DOHH2 (cell line): ENCODE measurements around the gene APLP2.

Experiments
- H3F3A ChIP-seq: fragments of 200-600 bp; sonication (generic), shearing (Covaris generic); 2 replicates; pipeline ENCODE4 v1.6.0; 2016; ENCODE audit warnings: antibody characterized with exemption, mild to moderate bottlenecking; ENCODE audit not compliant: control insufficient read depth, insufficient read depth
- H3K27ac ChIP-seq: fragments of 200-600 bp; sonication (generic); 2 replicates; pipeline ENCODE4 v1.5.1; 2014; ENCODE audit warnings: low read depth, mild to moderate bottlenecking, low read length, moderate library complexity
- H3K27me3 ChIP-seq: fragments of 200-600 bp; sonication (generic); 2 replicates; pipeline ENCODE4 v1.6.1; 2014; ENCODE audit warnings: mild to moderate bottlenecking, low read length, mixed read lengths; ENCODE audit not compliant: control insufficient read depth
- H3K36me3 ChIP-seq: fragments of 200-600 bp; sonication (generic); 2 replicates; pipeline ENCODE4 v1.6.1; 2014; ENCODE audit warnings: mild to moderate bottlenecking, low read length, moderate library complexity, mixed read lengths; ENCODE audit not compliant: control insufficient read depth
- H3K4me1 ChIP-seq: fragments of 200-600 bp; sonication (generic); 2 replicates; pipeline ENCODE4 v1.6.1; 2014; ENCODE audit warnings: mild to moderate bottlenecking, low read length, mixed read lengths; ENCODE audit not compliant: control insufficient read depth
- H3K4me2 ChIP-seq: fragments of 200-600 bp; sonication (generic); 2 replicates; pipeline ENCODE4 v1.6.0; 2014; ENCODE audit warnings: mild to moderate bottlenecking, low read length, moderate library complexity
- H3K4me3 ChIP-seq: fragments of 200-600 bp; sonication (generic); 2 replicates; pipeline ENCODE4 v1.5.1; 2014; ENCODE audit warnings: mild to moderate bottlenecking, low read length, mixed read lengths
- H3K79me2 ChIP-seq: fragments of 200-600 bp; sonication (generic); 2 replicates; pipeline ENCODE4 v1.6.1; 2014; ENCODE audit warnings: mild to moderate bottlenecking, low read length, mixed read lengths; ENCODE audit not compliant: control insufficient read depth
- H3K9me2 ChIP-seq: fragments of 200-600 bp; sonication (generic); replicated peaks from 2 replicates; pipeline ENCODE4 v1.6.1; 2014; ENCODE audit warnings: mild to moderate bottlenecking, low read length, mixed read lengths; ENCODE audit not compliant: control insufficient read depth
- H3K9me3 ChIP-seq: fragments of 200-600 bp; sonication (generic); 2 replicates; pipeline ENCODE4 v1.6.1; 2014; ENCODE audit warnings: antibody characterized with exemption, low read length, mixed read lengths; ENCODE audit not compliant: control insufficient read depth, insufficient read depth
- H4K20me1 ChIP-seq: fragments of 200-600 bp; sonication (generic); 2 replicates; pipeline ENCODE4 v1.6.0; 2014; ENCODE audit warnings: low read depth, mild to moderate bottlenecking, antibody characterized with exemption, low read length, moderate library complexity; ENCODE audit not compliant: control insufficient read depth, insufficient read depth
- EZH2phosphoT487 ChIP-seq: fragments of 200-600 bp; sonication (generic); IDR thresholded peaks from 2 replicates; pipeline ENCODE4 v1.6.1; 2017; ENCODE audit warnings: borderline replicate concordance, mild to moderate bottlenecking, antibody characterized with exemption, low read length, moderate library complexity, mixed read lengths
- TF ChIP-seq, protein P1 (sequence below): fragments of 200-600 bp; sonication (generic); IDR thresholded peaks from one replicate; pipeline ENCODE4 v1.5.1; 2014; ENCODE audit warnings: antibody characterized with exemption, mild to moderate bottlenecking, low read depth, low read length; ENCODE audit not compliant: poor library complexity, severe bottlenecking

Gene APLP2

DNA sequence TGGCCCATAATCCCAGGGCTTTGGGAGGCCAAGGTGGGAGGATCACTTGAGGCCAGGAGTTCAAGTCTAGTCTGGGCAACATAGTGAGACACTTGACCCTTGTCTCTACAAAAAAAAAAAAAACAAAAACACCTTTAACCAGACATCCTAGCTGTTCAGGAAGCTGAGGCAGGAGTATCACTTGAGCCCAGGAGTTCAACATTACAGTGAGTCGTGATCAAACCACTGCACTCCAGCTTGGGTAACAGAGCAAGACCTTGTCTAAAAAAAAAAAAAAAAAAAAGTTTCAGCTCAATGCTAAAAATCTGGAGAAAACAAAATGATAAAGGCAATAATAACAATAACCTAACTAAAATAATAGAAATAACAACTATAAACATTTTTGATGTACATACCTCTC lies 22.6 kb upstream of the APLP2 start:
- no peaks in the 10 kb centered on the region for H3K9me3 ChIP-seq
- H4K20me1 ChIP-seq: no peaks in the 10 kb centered on the region
- H3K4me2 ChIP-seq: no peak overlapping the region
- no peaks in the 10 kb centered on the region for H3F3A ChIP-seq
- no peaks in the 10 kb centered on the region for H3K27me3 ChIP-seq
- H3K9me2 ChIP-seq: no peaks in the 10 kb centered on the region
- TF ChIP-seq, protein P1, sequence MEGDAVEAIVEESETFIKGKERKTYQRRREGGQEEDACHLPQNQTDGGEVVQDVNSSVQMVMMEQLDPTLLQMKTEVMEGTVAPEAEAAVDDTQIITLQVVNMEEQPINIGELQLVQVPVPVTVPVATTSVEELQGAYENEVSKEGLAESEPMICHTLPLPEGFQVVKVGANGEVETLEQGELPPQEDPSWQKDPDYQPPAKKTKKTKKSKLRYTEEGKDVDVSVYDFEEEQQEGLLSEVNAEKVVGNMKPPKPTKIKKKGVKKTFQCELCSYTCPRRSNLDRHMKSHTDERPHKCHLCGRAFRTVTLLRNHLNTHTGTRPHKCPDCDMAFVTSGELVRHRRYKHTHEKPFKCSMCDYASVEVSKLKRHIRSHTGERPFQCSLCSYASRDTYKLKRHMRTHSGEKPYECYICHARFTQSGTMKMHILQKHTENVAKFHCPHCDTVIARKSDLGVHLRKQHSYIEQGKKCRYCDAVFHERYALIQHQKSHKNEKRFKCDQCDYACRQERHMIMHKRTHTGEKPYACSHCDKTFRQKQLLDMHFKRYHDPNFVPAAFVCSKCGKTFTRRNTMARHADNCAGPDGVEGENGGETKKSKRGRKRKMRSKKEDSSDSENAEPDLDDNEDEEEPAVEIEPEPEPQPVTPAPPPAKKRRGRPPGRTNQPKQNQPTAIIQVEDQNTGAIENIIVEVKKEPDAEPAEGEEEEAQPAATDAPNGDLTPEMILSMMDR: no peak
- no peak for TF ChIP-seq EZH2phosphoT487
- H3K4me1 ChIP-seq: peaks cover 16% of the 10 kb centered on the region
- H3K4me3 ChIP-seq: no peak overlapping the region
- H3K79me2 ChIP-seq: no peaks in the 10 kb centered on the region
- no peaks in the 10 kb centered on the region for H3K36me3 ChIP-seq
- no peak overlapping the region for H3K27ac ChIP-seq

DNA sequence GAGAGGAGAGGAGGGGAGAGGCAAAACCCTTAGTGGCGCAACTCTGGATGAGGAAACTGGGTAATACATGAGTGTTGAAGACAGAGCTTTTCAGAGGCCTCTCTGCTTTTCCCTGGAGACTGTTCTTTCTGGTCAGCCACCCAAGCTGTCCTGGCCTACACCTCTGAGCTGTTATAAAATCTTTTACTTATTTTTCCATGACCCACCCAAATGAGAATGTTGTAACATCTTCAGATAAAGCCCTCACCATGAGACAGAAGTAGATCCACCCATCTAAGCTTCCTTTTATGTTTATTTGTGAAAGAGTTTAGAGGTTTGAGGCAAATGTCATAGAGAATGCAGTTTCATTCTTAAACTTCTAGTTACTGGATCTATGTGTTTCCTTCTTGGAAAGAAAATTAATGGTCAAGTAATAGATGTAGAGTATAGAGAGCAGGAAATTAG lies 20.3 kb upstream of the APLP2 start:
- Histone ChIP-seq H3K36me3 (no peaks in the 10 kb centered on the region), H3K9me2 (no peaks in the 10 kb centered on the region), H3K9me3 (no peaks in the 10 kb centered on the region), H3K27me3 (no peaks in the 10 kb centered on the region), H3K27ac (no peak overlapping the region), H3K4me2 (no peak overlapping the region), H3F3A (no peaks in the 10 kb centered on the region), H3K4me3 (no peak overlapping the region), H3K79me2 (no peaks in the 10 kb centered on the region), H4K20me1 (no peaks in the 10 kb centered on the region), H3K4me1 (no peaks in the 10 kb centered on the region)
- TF ChIP-seq, protein P1: no peak
- TF ChIP-seq EZH2phosphoT487: no peak

DNA sequence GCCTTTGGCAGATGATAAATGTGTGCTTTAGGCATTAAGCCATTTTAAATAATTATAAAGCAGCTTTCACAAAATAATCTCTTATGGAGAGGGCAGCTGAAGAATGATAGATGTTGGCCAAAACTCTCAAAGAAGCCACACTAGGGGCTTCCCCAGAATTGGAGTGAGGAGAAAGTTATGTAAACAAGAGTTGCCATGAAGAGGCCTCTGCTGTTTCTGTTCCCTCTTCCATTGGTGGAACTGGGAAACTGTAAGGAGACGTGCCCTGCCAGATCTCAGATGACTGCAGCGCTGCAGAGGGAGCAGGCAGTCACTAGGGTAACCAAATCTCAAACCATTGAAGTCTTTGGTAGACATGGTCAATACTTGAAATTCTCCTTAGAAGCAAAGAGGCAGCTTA lies 19.4 kb upstream of the APLP2 start:
- no peak for TF ChIP-seq EZH2phosphoT487
- TF ChIP-seq, protein P1: no peak
- H3K27me3 ChIP-seq: no peaks in the 10 kb centered on the region
- no peak overlapping the region for H3K27ac ChIP-seq
- H3K79me2 ChIP-seq: no peaks in the 10 kb centered on the region
- no peaks in the 10 kb centered on the region for H3K36me3 ChIP-seq
- H3K9me2 ChIP-seq: no peaks in the 10 kb centered on the region
- no peaks in the 10 kb centered on the region for H4K20me1 ChIP-seq
- no peaks in the 10 kb centered on the region for H3F3A ChIP-seq
- no peaks in the 10 kb centered on the region for H3K9me3 ChIP-seq
- H3K4me1 ChIP-seq: no peaks in the 10 kb centered on the region
- H3K4me2 ChIP-seq: no peak overlapping the region
- H3K4me3 ChIP-seq: no peak overlapping the region

- Histone ChIP-seq H3K27ac (no peak overlapping the region), H3K4me3 (no peak overlapping the region), H4K20me1 (no peaks in the 10 kb centered on the region), H3K9me2 (no peaks in the 10 kb centered on the region), H3F3A (no peaks in the 10 kb centered on the region), H3K4me2 (no peak overlapping the region), H3K79me2 (no peaks in the 10 kb centered on the region), H3K4me1 (no peaks in the 10 kb centered on the region), H3K9me3 (no peaks in the 10 kb centered on the region), H3K27me3 (no peaks in the 10 kb centered on the region), H3K36me3 (no peaks in the 10 kb centered on the region)
- TF ChIP-seq, protein P1: no peak
- no peak for TF ChIP-seq EZH2phosphoT487
These were observed 18.6 kb upstream of the APLP2 start for GRCh38 chr11:130051082-130051481.
